ENCODE results near the gene BBIP1. TPM values are rescaled to one million over a fixed set of nuclear protein-coding genes. Genes with fewer than 3 reads are reported as not detected.
"Not testable (repeated sequence)": the region's sequence is repeated elsewhere in the genome, so short reads cannot be mapped to it uniquely, and the experiment has no call there.

BBIP1 gene
- total RNA-seq, 4 donors from 2014 or later = 7.8 to 16.8 (median 12.4) TPM

DNA sequence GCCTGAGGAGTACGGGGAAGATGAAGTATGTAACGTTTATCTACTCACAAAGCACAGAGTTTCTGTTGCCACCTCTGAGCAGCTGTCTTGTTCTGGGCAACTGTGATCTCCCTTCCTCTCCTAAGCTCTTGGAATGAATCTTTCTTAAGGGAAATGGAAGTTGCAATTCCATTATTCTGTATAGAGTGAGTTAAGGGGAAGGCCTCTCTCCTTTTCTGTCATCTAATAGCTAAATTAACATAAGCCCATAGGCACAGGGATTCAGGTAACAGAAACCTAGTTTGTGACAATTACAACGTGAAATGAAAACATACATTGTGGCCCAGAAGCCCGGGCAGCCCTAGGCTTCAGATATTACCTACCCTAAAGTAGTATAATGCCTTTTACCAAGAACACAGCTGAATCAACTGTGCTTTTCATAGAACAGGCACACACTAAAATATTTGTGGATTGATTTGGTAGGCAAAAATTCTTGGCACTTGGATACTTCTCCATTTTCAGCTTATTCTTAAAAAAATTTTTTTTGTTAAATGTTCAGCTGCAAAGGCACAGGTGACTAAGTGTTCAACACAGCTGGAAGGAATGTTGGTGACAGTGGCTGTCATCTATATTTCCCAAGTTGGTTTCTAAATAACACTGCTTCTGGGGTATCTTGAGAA lies 51.0 kb downstream of the BBIP1 start:
- TF ChIP-seq POLR2A (IDR thresholded peaks at IDR 0.05) = no peak
- TF ChIP-seq, protein P1, sequence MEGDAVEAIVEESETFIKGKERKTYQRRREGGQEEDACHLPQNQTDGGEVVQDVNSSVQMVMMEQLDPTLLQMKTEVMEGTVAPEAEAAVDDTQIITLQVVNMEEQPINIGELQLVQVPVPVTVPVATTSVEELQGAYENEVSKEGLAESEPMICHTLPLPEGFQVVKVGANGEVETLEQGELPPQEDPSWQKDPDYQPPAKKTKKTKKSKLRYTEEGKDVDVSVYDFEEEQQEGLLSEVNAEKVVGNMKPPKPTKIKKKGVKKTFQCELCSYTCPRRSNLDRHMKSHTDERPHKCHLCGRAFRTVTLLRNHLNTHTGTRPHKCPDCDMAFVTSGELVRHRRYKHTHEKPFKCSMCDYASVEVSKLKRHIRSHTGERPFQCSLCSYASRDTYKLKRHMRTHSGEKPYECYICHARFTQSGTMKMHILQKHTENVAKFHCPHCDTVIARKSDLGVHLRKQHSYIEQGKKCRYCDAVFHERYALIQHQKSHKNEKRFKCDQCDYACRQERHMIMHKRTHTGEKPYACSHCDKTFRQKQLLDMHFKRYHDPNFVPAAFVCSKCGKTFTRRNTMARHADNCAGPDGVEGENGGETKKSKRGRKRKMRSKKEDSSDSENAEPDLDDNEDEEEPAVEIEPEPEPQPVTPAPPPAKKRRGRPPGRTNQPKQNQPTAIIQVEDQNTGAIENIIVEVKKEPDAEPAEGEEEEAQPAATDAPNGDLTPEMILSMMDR (IDR thresholded peaks at IDR 0.05) = no peak
- intact Hi-C loops (cut with DNase I) = no loop called here
- Histone ChIP-seq H3K27ac (peak overlapping the region; percentile 85 to 100 (median 95)), H3K4me3 (no peak overlapping the region), H3K36me3 (no peaks in the 10 kb centered on the region), H3K27me3 (no peaks in the 10 kb centered on the region), H3K4me1 (peaks cover 35 to 79% (median 60%) of the 10 kb centered on the region in 3 donors), H3K9me3 (no peaks in the 10 kb centered on the region)
- WGBS, 2 donors = 53 to 60% methylated on average over 4 of the region's 4 CpGs
- no peak for DNase-seq

DNA sequence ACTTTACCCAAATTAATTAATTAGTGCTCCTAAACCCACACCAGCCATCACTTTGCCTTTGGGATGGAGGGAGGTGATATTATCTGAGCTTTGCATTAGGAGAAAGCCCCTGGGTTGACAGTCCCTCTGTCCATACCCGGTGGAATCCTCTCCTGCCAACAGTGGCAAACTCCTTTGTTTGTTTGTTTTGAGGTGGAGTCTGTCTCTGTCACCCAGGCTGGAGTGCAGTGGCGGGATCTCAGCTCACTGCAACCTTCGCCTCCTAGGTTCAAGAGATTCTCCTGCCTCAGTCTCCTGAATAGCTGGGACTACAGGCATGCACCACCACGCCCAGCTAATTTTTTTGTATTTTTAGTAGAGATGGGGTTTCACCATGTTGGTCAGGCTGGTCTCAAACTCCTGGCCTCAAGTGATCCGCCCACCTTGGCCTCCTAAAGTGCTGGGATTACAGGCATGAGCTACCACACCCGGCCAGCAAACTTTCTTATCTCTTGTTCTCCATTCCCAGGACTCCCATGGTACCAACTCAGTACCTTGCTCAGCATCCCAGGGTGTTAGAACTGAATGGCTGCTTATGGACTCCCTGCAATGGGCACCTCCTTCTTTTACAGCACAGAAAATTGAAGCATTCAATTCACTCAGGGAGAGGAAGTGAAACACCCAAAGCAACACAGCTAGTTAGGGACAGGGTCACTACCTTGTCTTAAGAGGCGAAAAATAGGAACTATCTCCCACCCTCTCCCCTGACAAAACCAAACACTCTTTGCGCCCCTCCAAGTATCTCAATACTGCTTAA lies 51.8 kb downstream of the BBIP1 start:
- H3K36me3 ChIP-seq; H3K4me3 ChIP-seq; DNase-seq; H3K27me3 ChIP-seq; intact Hi-C loops (cut with DNase I); H3K9me3 ChIP-seq: not testable (repeated sequence)
- Histone ChIP-seq H3K27ac (peak overlapping the region; percentile 85 to 100 (median 95)), H3K4me1 (peaks cover 40 to 86% (median 60%) of the 10 kb centered on the region in 3 donors)
- 67 to 82% methylated on average over 7 to 8 of the region's 8 CpGs for WGBS, 2 donors

DNA sequence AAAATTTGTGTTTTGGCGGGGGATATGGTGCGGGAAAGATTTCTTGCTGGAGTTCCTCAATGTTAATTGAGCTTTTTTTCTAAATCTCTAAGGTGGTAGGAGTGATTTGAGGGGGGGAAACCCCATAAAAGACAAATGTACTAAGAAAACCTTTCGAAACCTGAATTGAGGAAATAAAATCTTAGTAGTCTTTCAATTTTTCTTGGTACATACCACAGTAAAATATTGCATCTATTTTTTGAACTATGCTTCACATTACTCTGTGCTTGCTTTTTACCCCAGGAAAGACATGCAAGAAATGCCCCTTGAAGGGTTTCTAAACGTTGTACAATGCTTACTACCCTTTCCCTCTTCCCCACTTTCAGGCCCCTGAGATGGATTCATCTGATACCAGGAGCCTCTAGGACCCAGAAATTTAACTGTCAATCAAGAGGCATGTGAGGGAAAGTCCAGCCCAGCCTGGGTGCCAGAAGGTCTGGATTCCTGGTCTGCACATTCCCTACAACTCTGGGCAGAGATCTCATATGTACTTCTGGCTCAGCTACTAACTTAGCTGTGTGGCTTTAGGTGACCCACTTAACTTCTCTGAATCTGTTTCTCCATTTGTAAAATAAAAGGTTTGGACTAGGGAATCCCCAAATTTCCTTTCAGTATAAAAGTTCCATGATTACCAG lies 53.0 kb downstream of the BBIP1 start:
- peak overlapping the region; percentile 88 to 100 (median 95) for H3K27ac ChIP-seq
- DNase-seq = no peak
- H3K9me3 ChIP-seq = no peaks in the 10 kb centered on the region
- WGBS, 2 donors = 20 to 21% methylated on average over 4 of the region's 4 CpGs
- intact Hi-C loops (cut with DNase I) = no loop called here
- no peak for TF ChIP-seq POLR2A (IDR thresholded peaks at IDR 0.05)
- TF ChIP-seq, protein P1 (IDR thresholded peaks at IDR 0.05) = no peak
- peaks cover 48 to 93% (median 65%) of the 10 kb centered on the region in 3 donors for H3K4me1 ChIP-seq
- no peaks in the 10 kb centered on the region for H3K27me3 ChIP-seq
- no peak overlapping the region for H3K4me3 ChIP-seq
- H3K36me3 ChIP-seq = no peaks in the 10 kb centered on the region

DNA sequence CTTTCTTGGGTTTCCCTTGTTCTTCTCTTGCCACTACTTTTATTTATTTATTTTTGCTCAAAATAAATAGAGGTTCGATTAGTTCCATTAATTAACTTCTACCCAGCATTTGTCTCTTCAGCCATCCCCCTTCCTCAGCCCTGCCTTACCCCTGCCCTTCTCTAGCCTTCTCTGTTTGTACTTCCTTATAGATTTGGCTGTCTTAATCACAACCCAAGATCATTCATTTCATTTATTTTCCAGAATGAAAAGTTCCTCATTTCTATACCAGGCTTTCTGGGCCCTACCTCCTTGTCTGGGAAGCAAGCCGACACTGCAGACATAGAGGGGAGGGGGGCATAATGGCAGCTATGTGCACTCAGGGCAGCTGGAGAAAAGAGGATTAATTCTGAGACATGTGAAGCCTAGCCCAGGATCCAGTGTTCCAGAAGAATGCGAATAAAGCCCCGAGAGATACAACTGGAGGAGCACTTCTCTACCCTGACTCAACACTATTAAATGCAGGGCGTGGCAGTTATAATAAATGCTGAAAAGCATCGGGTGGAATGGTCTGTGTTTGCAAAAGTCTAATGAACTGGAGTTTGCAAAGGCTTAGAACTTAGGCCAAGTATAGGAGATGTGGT lies 53.7 kb downstream of the BBIP1 start:
- WGBS, 2 donors = 12 to 13% methylated on average over 5 of the region's 6 CpGs
- TF ChIP-seq, protein P1 (IDR thresholded peaks at IDR 0.05) = no peak
- TF ChIP-seq POLR2A (IDR thresholded peaks at IDR 0.05) = no peak
- Histone ChIP-seq H3K27ac (peak overlapping the region; percentile 88 to 100 (median 95)), H3K4me3 (no peak overlapping the region), H3K9me3 (no peaks in the 10 kb centered on the region), H3K27me3 (no peaks in the 10 kb centered on the region), H3K4me1 (peaks cover 54 to 93% (median 68%) of the 10 kb centered on the region in 3 donors), H3K36me3 (no peaks in the 10 kb centered on the region)
- intact Hi-C loops (cut with DNase I) = no loop called here
- DNase-seq = no peak

DNA sequence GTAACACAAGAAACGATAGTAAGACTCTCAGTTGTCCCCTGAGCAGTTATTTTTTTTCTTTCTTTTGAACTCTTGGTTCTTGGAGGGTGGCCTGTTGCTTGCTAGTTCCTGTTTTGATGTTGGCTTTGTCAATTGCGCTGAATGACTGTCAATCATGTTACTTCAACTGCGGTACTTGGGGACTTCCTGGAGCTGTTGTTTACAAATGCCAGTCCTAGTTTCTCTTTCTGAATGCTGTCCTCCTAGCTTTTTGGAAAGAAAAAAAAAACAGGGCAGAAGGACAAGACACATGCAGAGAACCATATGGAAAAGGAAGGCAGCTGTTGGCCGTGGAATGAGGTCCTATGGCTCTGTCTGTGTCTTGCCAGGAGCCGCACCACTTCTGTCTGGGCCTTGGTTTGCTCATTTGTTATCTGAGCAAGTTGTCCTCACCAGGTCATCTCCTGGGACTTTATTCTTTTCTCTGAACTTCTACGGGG lies 54.3 kb downstream of the BBIP1 start:
- H3K4me3 ChIP-seq = peak overlapping the region in 1 of 4 donors; percentile 12
- TF ChIP-seq, protein P1 (IDR thresholded peaks at IDR 0.05) = no peak
- peak in 1 of 4 donors; percentile 38 for TF ChIP-seq POLR2A (IDR thresholded peaks at IDR 0.05)
- no peak for DNase-seq

More for the DNA sequence above, 54.3 kb downstream of the BBIP1 start:
- H3K4me1 ChIP-seq = peaks cover 60 to 93% (median 74%) of the 10 kb centered on the region in 3 donors
- peak overlapping the region; percentile 88 to 100 (median 95) for H3K27ac ChIP-seq
- intact Hi-C loops (cut with DNase I) = no loop called here
- no peaks in the 10 kb centered on the region for H3K9me3 ChIP-seq
- 19 to 21% methylated on average over 6 of the region's 6 CpGs for WGBS, 2 donors
- H3K36me3 ChIP-seq = no peaks in the 10 kb centered on the region
- no peaks in the 10 kb centered on the region for H3K27me3 ChIP-seq

All from esophagus squamous epithelium (tissue), 5 donors.